GM19193 (cell line): ENCODE data around the gene CFAP20.

Experiments
- POLR2A ChIP-seq: IDR thresholded peaks from 4 replicates; pipeline ENCODE4 v1.6.1; 2011; ENCODE audit not compliant: insufficient read depth, insufficient read length; ENCODE audit errors: extremely low read depth

CFAP20 gene

GRCh38 chr16:58128711-58129096, 477 bp downstream of the CFAP20 start:
- no peak for TF ChIP-seq POLR2A

- no peak for TF ChIP-seq POLR2A
These were observed 975 bp downstream of the CFAP20 start for GRCh38 chr16:58128181-58128631.

- TF ChIP-seq POLR2A = no peak
These were observed 1.5 kb downstream of the CFAP20 start for GRCh38 chr16:58127634-58128033.

- no peak for TF ChIP-seq POLR2A
These were observed 2.1 kb downstream of the CFAP20 start for GRCh38 chr16:58127033-58127556.

GRCh38 chr16:58126451-58126961, 2.7 kb downstream of the CFAP20 start:
- no peak for TF ChIP-seq POLR2A

DNA sequence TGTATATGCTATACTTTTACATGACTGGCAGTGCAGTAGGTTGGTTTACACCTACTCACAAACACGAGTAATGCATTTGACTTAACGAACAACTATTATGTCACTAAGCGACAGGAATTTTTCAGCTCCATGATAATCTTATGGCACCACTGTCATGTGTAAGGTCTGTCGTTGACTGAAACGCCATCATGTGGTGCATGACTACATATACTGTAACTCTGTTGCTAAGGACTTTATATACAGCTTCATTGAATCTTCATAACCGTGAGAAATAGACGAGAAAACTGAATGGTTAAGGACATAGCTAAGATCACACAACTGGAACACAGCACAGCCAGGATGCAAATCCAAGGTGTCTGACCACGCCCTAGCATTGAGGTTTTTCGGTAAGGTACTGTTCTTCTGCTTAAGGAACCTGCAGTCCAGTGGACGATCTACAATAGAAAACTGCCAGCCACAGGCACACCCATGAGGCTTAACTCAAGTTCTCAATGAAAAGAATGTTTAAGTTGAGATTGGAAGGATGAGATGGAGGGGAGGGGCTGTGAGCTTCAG, 3.3 kb downstream of the CFAP20 start:
- TF ChIP-seq POLR2A = no peak

- no peak for TF ChIP-seq POLR2A
These were observed 4.1 kb downstream of the CFAP20 start for GRCh38 chr16:58125041-58125440.

GRCh38 chr16:58124601-58124915, 4.6 kb downstream of the CFAP20 start:
- no peak for TF ChIP-seq POLR2A

- TF ChIP-seq POLR2A = no peak
These were observed 5.1 kb downstream of the CFAP20 start for GRCh38 chr16:58123896-58124600.

DNA sequence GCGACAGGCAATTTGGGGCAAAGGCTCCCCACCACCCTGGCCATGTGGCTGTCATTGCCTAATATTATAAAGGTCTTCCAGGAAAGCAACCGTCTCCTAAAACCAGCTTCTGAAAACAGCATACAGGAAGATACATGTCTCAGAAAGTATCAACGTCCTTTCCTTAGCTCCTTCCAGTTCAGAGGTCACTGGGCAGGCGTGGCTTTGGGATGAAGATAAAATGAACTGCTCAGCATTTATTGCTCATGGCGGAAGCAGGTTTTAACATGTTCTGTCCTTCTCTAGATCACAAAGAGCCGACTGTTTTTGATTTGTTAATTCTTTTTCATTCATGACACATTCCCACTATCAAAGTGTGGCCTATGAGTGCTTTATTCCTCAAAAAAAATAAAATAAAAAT, 8.0 kb downstream of the CFAP20 start:
- TF ChIP-seq POLR2A = no peak

DNA sequence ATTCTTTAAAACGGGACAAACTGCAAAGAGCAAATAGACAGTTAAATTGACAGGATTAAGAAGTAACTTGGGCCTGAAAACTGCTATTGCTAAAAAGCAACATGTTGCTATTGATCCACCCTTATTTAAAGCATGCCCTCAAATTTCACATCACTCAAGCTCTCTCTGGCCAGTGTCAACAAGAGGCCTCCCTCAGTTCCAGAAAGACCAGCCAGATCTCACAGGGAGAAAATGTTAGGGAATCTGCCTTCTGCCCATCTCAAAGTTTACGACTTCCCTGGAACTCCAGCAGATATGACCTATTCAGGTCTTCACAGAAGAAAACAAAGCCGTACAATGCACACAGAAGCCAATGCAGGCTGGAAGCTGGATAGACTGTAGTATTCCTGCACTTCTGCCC, 8.9 kb downstream of the CFAP20 start:
- no peak for TF ChIP-seq POLR2A

GRCh38 chr16:58119509-58119845, 9.7 kb downstream of the CFAP20 start:
- no peak for TF ChIP-seq POLR2A

GRCh38 chr16:58118801-58119508, 10.2 kb downstream of the CFAP20 start:
- no peak for TF ChIP-seq POLR2A

GRCh38 chr16:58116529-58116928, 12.7 kb downstream of the CFAP20 start:
- TF ChIP-seq POLR2A = no peak

GRCh38 chr16:58116081-58116480, 13.1 kb downstream of the CFAP20 start:
- no peak for TF ChIP-seq POLR2A
